ENCODE measurements around the gene QPRT. TPM values are rescaled to one million over a fixed set of nuclear protein-coding genes. Genes with fewer than 3 reads are reported as not detected.

QPRT gene
- total and polyA plus RNA-seq, 2 experiments from 2014 or later, result 65.4 to 128 TPM

GRCh38 chr16:29667755-29668154 is 11.2 kb upstream of the QPRT start (continued):
- TF ChIP-seq CREB1 (CRISPR knock-in tag; IDR thresholded peaks at IDR 0.05; ENCODE audit: low read depth), result no peak
- TF ChIP-seq EZH2 (IDR thresholded peaks at IDR 0.05; ENCODE audit: low read depth, unreplicated experiment), result no peak
- no peak for TF ChIP-seq NANOG (IDR thresholded peaks at IDR 0.05; ENCODE audit: borderline replicate concordance)

GRCh38 chr16:29668267-29668666 is 10.7 kb upstream of the QPRT start:
- no peaks in the 10 kb centered on the region for H3K79me2 ChIP-seq (replicated peaks; ENCODE audit: insufficient read depth)
- H3K9me2 ChIP-seq (ENCODE audit: insufficient read depth), result no peaks in the 10 kb centered on the region
- Mint-ChIP-seq H3K27ac (no peak overlapping the region), H3K27me3 (ENCODE audit: insufficient read depth, low read depth, poor library complexity) (peaks cover 15% of the 10 kb centered on the region), H3K4me1 (peaks cover 28% of the 10 kb centered on the region), H3K4me3 (no peak overlapping the region), H3K9me3 (no peaks in the 10 kb centered on the region), H3K36me3 (ENCODE audit: low read depth) (no peaks in the 10 kb centered on the region)
- H3K27ac ChIP-seq (ENCODE audit: low read depth), result no peak overlapping the region
- H3K36me3 ChIP-seq (ENCODE audit: insufficient read depth), result no peaks in the 10 kb centered on the region
- peaks cover 18% of the 10 kb centered on the region for H3K4me1 ChIP-seq (ENCODE audit: insufficient read depth)
- H4K20me1 ChIP-seq (replicated peaks; ENCODE audit: insufficient read depth), result no peaks in the 10 kb centered on the region
- H2AFZ ChIP-seq, result no peak overlapping the region
- H3K4me3 ChIP-seq, result no peak overlapping the region
- H3F3A ChIP-seq (replicated peaks; ENCODE audit: low read depth), result peaks cover 15% of the 10 kb centered on the region; the same call in 1 of the 2 replicates
- TF ChIP-seq ZNF462 (CRISPR knock-in tag; IDR thresholded peaks at IDR 0.05) (no peak), ZNF114 (CRISPR knock-in tag; IDR thresholded peaks at IDR 0.05) (no peak), CTCF (conservative IDR thresholded peaks at IDR 0.05; ENCODE audit: low read depth in 2 of 2) (no peak), CREB1 (CRISPR knock-in tag; IDR thresholded peaks at IDR 0.05; ENCODE audit: low read depth) (no peak), ETS1 (IDR thresholded peaks at IDR 0.05) (no peak), POLR2AphosphoS5 (IDR thresholded peaks at IDR 0.05; ENCODE audit: low read depth) (no peak), EZH2phosphoT487 (IDR thresholded peaks at IDR 0.05; ENCODE audit: unreplicated experiment) (no peak), STAT1 (IDR thresholded peaks at IDR 0.05; ENCODE audit: unreplicated experiment) (no peak), NANOG (IDR thresholded peaks at IDR 0.05; ENCODE audit: borderline replicate concordance) (no peak), REST (IDR thresholded peaks at IDR 0.05; ENCODE audit: unreplicated experiment) (no peak), ZNF331 (CRISPR knock-in tag; IDR thresholded peaks at IDR 0.05; ENCODE audit: low read depth) (no peak), JUNB (IDR thresholded peaks at IDR 0.05; ENCODE audit: unreplicated experiment) (no peak), EZH2 (IDR thresholded peaks at IDR 0.05; ENCODE audit: low read depth, unreplicated experiment) (no peak)
- no peak for DNase-seq (ENCODE audit: low spot score)
- H3K4me2 ChIP-seq, result no peak overlapping the region
- no peaks in the 10 kb centered on the region for H3K27me3 ChIP-seq (ENCODE audit: insufficient read depth)
- no peak for ATAC-seq

All from GM23338 (cell line).